Thyroid gland (tissue), 4 donors: ENCODE results near the gene CD8A. TPM values are rescaled to one million over a fixed set of nuclear protein-coding genes. Genes with fewer than 3 reads are reported as not detected.

Source experiments
- total RNA-seq, 4 donors: library from RNA; depleted of rRNA; stranded (reverse); fragments of >200 nt; gene quantifications; one replicate each; pipeline ENCODE4 v1.2.3, GENCODE V29; 2016

The CD8A gene
- total RNA-seq, 4 donors from 2014 or later = 1.2 to 4.3 (median 2.3) TPM

Other genes with a start within 250 kb of the CD8A start
- 100 to 1,000 TPM in 3 of 4 donors, 10 to 100 TPM in 1; 86.8 to 124 (median 108) TPM for gene CHMP3, start 227.5 kb downstream of the CD8A start, total RNA-seq
- 10 to 100 TPM; 26.0 to 36.8 (median 33.3) TPM for gene RNF103, start 167.0 kb downstream of the CD8A start, total RNA-seq
- 10 to 100 TPM; 29.0 to 45.5 (median 41.0) TPM for gene RMND5A, start 70.6 kb downstream of the CD8A start, total RNA-seq
- gene CD8B, start 71.0 kb upstream of the CD8A start, total RNA-seq = 1 to 10 TPM in 2 of 4 donors, under 1 TPM in 1, not detected in 1; 0.54 to 4.6 (median 3.5) TPM
- gene RGPD1, start 151.2 kb upstream of the CD8A start, total RNA-seq = 1 to 10 TPM in 2 of 4 donors, not detected in 2; 2.2 to 6.0 TPM
- gene PLGLB1, start 230.9 kb upstream of the CD8A start, total RNA-seq = 1 to 10 TPM; 2.3 to 10.0 (median 5.0) TPM